GM12878 (cell line): Measurements from ENCODE around the gene PSAP. TPM values are rescaled to one million over a fixed set of nuclear protein-coding genes. Genes with fewer than 3 reads are reported as not detected.
A peak's percentile ranks its signal among the peaks of the same experiment; 100 is the strongest.

Experiments used
- ATAC-seq: fragments of 200-7000 bp; cut with Tn5 transposase; 3 replicates; pipeline ENCODE4 v1.9.1; 2020; ENCODE audit warnings: mild to moderate bottlenecking, moderate library complexity
- BruUV-seq: library from RNA; stranded (reverse); fragments of 400-500 nt; replicated peaks from 2 replicates; lab custom pipeline; 2021; lab: Mats Ljungman, UMichigan
- CTCF ChIA-PET: fragments of 300-600 bp; sonication (Branson Sonifier 250); formaldehyde crosslinking; extraction: SDS; loops from one replicate; lab custom pipeline; 2021; ENCODE audit warnings: inconsistent platforms; lab: Yijun Ruan, JAX
- POLR2A ChIA-PET: fragments of 350-600 bp; formaldehyde crosslinking; extraction: SDS; loops from one replicate; lab custom pipeline; 2021; ENCODE audit warnings: inconsistent platforms; lab: Charles Lee
- RAD21 ChIA-PET: fragments of 300-600 bp; sonication (Branson Sonifier 250); formaldehyde crosslinking; loops from one replicate; lab custom pipeline; 2023; ENCODE audit warnings: antibody characterized with exemption; ENCODE audit not compliant: unreplicated experiment; lab: Charles Lee
- SMC1A ChIA-PET: fragments of 300-600 bp; sonication (Branson Sonifier 250); formaldehyde crosslinking; loops from one replicate; lab custom pipeline; 2023; ENCODE audit not compliant: unreplicated experiment, uncharacterized antibody; lab: Charles Lee
- DNase-seq: peaks from one replicate; pipeline ENCODE4 v3.0.0-alpha.2; 2011; ENCODE audit warnings: low read depth, low spot score
- FAIRE-seq: peaks from 3 replicates; lab custom pipeline; 2011; peaks lifted over from hg19 to GRCh38; lab: Jason Lieb, UNC
- H2AFZ ChIP-seq: 2 replicates; pipeline ENCODE4 v1.6.0; 2011; ENCODE audit warnings: low read depth, low read length, control low read depth; ENCODE audit not compliant: control insufficient read depth
- H3K27ac ChIP-seq: 2 replicates; pipeline ENCODE4 v1.5.1; 2011; ENCODE audit warnings: control low read depth; ENCODE audit not compliant: control insufficient read depth, insufficient read depth
- H3K27me3 ChIP-seq, 2 experiments: replicated peaks in 1 of 2; 2 replicates each; pipeline versions ENCODE4 v1.6.0 to v1.6.1; 2011; ENCODE audit warnings: low read length in 1 of 2; ENCODE audit not compliant: control insufficient read depth in 2 of 2, insufficient read depth in 2 of 2
- H3K36me3 ChIP-seq, 2 experiments: 2 replicates each; pipeline ENCODE4 v1.5.1; 2011; ENCODE audit warnings: low read length in 1 of 2; ENCODE audit not compliant: control insufficient read depth in 2 of 2, insufficient read depth in 2 of 2
- H3K4me1 ChIP-seq: 2 replicates; pipeline ENCODE4 v1.6.1; 2011; ENCODE audit warnings: mild to moderate bottlenecking, low read length, moderate library complexity, mixed read lengths; ENCODE audit not compliant: control insufficient read depth, insufficient read depth
- H3K4me2 ChIP-seq: 2 replicates; pipeline ENCODE4 v1.6.0; 2011; ENCODE audit warnings: control low read depth; ENCODE audit not compliant: control insufficient read depth, insufficient read depth
- H3K4me3 ChIP-seq: fragments of 200-600 bp; sonication (generic); 2 replicates; pipeline ENCODE4 v1.5.1; 2016
- H3K79me2 ChIP-seq: 2 replicates; pipeline ENCODE4 v1.6.0; 2011; ENCODE audit warnings: low read length; ENCODE audit not compliant: control insufficient read depth, insufficient read depth
- H3K9ac ChIP-seq: 2 replicates; pipeline ENCODE4 v1.8.0; 2011; ENCODE audit warnings: low read length, control low read depth, mixed read lengths; ENCODE audit not compliant: control insufficient read depth, insufficient read depth
- H3K9me3 ChIP-seq: replicated peaks from 3 replicates; pipeline ENCODE4 v1.5.1; 2011; ENCODE audit warnings: mild to moderate bottlenecking, low read length; ENCODE audit not compliant: control insufficient read depth, insufficient read depth
- H4K20me1 ChIP-seq: 2 replicates; pipeline ENCODE4 v1.6.0; 2011; ENCODE audit not compliant: control insufficient read depth, insufficient read depth
- IKZF1 ChIP-seq: fragments of 450-650 bp; conservative IDR thresholded peaks from 2 replicates; pipeline ENCODE4 v1.6.1; 2017; ENCODE audit warnings: antibody characterized with exemption, mild to moderate bottlenecking
- RAD51 ChIP-seq: fragments of 450-650 bp; IDR thresholded peaks from 2 replicates; pipeline ENCODE4 v1.6.1; 2016; ENCODE audit warnings: moderate library complexity, mild to moderate bottlenecking, inconsistent platforms
- RUNX3 ChIP-seq: IDR thresholded peaks from 2 replicates; pipeline ENCODE4 v1.6.1; 2012; ENCODE audit warnings: low read length, inconsistent platforms
- WRNIP1 ChIP-seq: IDR thresholded peaks from 2 replicates; pipeline ENCODE4 v1.6.1; 2011; ENCODE audit warnings: low read depth, low read length, improper control_type of control experiment, borderline replicate concordance
- ZBTB11 ChIP-seq: fragments of 450-650 bp; formaldehyde crosslinking; IDR thresholded peaks from 2 replicates; pipeline ENCODE4 v1.5.0; 2022; ENCODE audit warnings: mild to moderate bottlenecking, missing genetic modification characterization
- WGBS: methylation state at CpG from one replicate; pipeline ENCODE4 v1.1.6; 2016; ENCODE audit warnings: low lambda C conversion rate; ENCODE audit not compliant: insufficient replicate concordance, insufficient coverage; ENCODE audit errors: missing lambda C conversion rate; 5-methylcytosine and 5-hydroxymethylcytosine counted together
- in situ Hi-C: fragments of 300-500 bp; cut with MboI; formaldehyde crosslinking; loops from 9 replicates; pipeline ENCODE4 v1.14.3; 2018; ENCODE audit warnings: mixed read lengths
- intact Hi-C: fragments of 100-400 bp; cut with micrococcal nuclease; formaldehyde crosslinking; loops from one replicate; pipeline ENCODE4 v1.14.2; 2022; ENCODE audit not compliant: unreplicated experiment
- polyA plus RNA-seq, 11 experiments: library from polyadenylated mRNA; depleted of rRNA in 4 of 11; unstranded in 6 of 11; stranded (reverse) in 5 of 11; fragments of >200 nt; fragmentation: Nextera tagmentation in 4 of 11; fragmentation: Illumina TruSeq in 1 of 11; extraction: Ambion mirVana in 4 of 11; extraction: Trizol in 1 of 11; gene quantifications; 1 replicate in 1 of 11; 2 replicates in 10 of 11; pipeline versions ENCODE4 v1.2.1 to v1.2.3, GENCODE V29; 2011 to 2016; ENCODE audit warnings: inconsistent platforms in 2 of 11, missing spikeins in 2 of 11, low read depth in 1 of 11
- total RNA-seq, 4 experiments: library from RNA; depleted of rRNA in 3 of 4; stranded (reverse); fragments of >200 nt in 3 of 4; fragmentation: Illumina TruSeq in 1 of 4; extraction: Trizol in 1 of 4; gene quantifications; 2 replicates each; pipeline versions ENCODE4 v1.2.1 to v1.2.3, GENCODE V29; 2013 to 2021
- TF ChIP-seq, protein P1 (sequence below): IDR thresholded peaks from 2 replicates; pipeline ENCODE4 v1.6.1; 2011; ENCODE audit warnings: borderline replicate concordance, low read depth, mild to moderate bottlenecking, moderate library complexity, mixed read lengths, low read length; ENCODE audit not compliant: insufficient read depth; ENCODE audit errors: extremely low read length

PSAP gene
- total and polyA plus RNA-seq, 10 of the 15 experiments (the other 5 are each of a cell fraction or from before 2014, with no cell fraction given) = 178 to 336 (median 286) TPM

DNA sequence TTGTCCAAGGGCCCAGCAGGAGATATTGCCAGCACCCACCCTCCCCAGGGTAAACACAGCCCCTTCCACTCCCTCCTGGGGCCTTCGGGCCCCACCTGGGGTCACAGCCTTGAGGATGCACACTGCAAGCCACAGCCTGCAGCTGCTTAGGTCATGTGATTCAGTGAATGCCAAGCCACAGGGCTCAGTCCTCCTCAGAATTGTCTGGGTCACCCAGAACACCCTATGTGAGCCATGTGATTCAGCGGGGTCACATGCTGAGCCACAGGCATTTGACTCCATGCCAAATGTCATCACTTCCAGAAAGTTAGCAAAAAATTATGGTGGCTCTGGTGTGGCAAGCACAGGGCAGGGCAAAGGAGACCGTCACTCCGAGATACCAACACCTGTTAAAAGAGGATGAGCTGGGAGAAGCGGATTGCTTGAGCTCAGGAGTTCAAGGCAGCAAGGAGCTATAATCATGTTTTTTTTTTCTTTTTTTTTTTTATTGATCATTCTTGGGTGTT, 17.2 kb upstream of the PSAP start:
- intact Hi-C loops = no loop called here
- peaks cover 21% of the 10 kb centered on the region for H3K4me1 ChIP-seq
- ChIA-PET POLR2A (no interaction called here), SMC1A (no interaction called here), RAD21 (no interaction called here), CTCF (no interaction called here)
- TF ChIP-seq, protein P1, sequence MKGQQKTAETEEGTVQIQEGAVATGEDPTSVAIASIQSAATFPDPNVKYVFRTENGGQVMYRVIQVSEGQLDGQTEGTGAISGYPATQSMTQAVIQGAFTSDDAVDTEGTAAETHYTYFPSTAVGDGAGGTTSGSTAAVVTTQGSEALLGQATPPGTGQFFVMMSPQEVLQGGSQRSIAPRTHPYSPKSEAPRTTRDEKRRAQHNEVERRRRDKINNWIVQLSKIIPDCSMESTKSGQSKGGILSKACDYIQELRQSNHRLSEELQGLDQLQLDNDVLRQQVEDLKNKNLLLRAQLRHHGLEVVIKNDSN = peak; percentile 48
- TF ChIP-seq ZBTB11 (CRISPR knock-in tag) = no peak
- TF ChIP-seq RAD51 = peak; percentile 77
- TF ChIP-seq RUNX3 = peak; percentile 50
- TF ChIP-seq WRNIP1 = no peak
- TF ChIP-seq IKZF1 = no peak
- H3K27me3 ChIP-seq = no peaks in the 10 kb centered on the region
- no peaks in the 10 kb centered on the region for H3K79me2 ChIP-seq
- no peak overlapping the region for H3K4me3 ChIP-seq
- H3K27ac ChIP-seq = no peak overlapping the region
- in situ Hi-C loops = no loop called here
- no peak overlapping the region for H3K4me2 ChIP-seq
- no peak overlapping the region for H2AFZ ChIP-seq
- WGBS = 51% methylated on average over 5 of the region's 5 CpGs
- H3K36me3 ChIP-seq = no peaks in the 10 kb centered on the region
- H4K20me1 ChIP-seq = no peaks in the 10 kb centered on the region
- FAIRE-seq (no peak), ATAC-seq (peak; percentile 65), DNase-seq (no peak)
- H3K9ac ChIP-seq = no peak overlapping the region
- BruUV-seq = no TSS peak
- H3K9me3 ChIP-seq = no peaks in the 10 kb centered on the region
